ENCODE results near the gene PDE4DIP. TPM values are rescaled to one million over a fixed set of nuclear protein-coding genes. Genes with fewer than 3 reads are reported as not detected.
"Not testable (repeated sequence)": the region's sequence is repeated elsewhere in the genome, so short reads cannot be mapped to it uniquely, and the experiment has no call there.

Gene PDE4DIP
- total RNA-seq, 1 donor from 2014 or later = 26.8 TPM

- H3K27me3 Mint-ChIP-seq; DNase-seq (ENCODE audit: low spot score, unreplicated experiment); H3K4me1 Mint-ChIP-seq (ENCODE audit: low read depth); H3K27ac Mint-ChIP-seq; H3K36me3 Mint-ChIP-seq (ENCODE audit: insufficient read depth); H3K9me3 Mint-ChIP-seq (ENCODE audit: low read depth); H3K4me3 Mint-ChIP-seq (ENCODE audit: low read depth): not testable (repeated sequence)
These were observed 7.5 kb downstream of the PDE4DIP start for GRCh38 chr1:148851684-148852083.

- not testable (repeated sequence) for H3K9me3 Mint-ChIP-seq (ENCODE audit: low read depth); H3K36me3 Mint-ChIP-seq (ENCODE audit: insufficient read depth); H3K4me1 Mint-ChIP-seq (ENCODE audit: low read depth); H3K4me3 Mint-ChIP-seq (ENCODE audit: low read depth); H3K27me3 Mint-ChIP-seq; H3K27ac Mint-ChIP-seq; DNase-seq (ENCODE audit: low spot score, unreplicated experiment)
These were observed 9.1 kb downstream of the PDE4DIP start for GRCh38 chr1:148853363-148853762.

GRCh38 chr1:148854063-148854462 lies 9.8 kb downstream of the PDE4DIP start:
- H3K4me1 Mint-ChIP-seq (ENCODE audit: low read depth); H3K27ac Mint-ChIP-seq; H3K27me3 Mint-ChIP-seq; DNase-seq (ENCODE audit: low spot score, unreplicated experiment); H3K36me3 Mint-ChIP-seq (ENCODE audit: insufficient read depth); H3K4me3 Mint-ChIP-seq (ENCODE audit: low read depth); H3K9me3 Mint-ChIP-seq (ENCODE audit: low read depth): not testable (repeated sequence)

- not testable (repeated sequence) for H3K27ac Mint-ChIP-seq; H3K4me1 Mint-ChIP-seq (ENCODE audit: low read depth); H3K36me3 Mint-ChIP-seq (ENCODE audit: insufficient read depth); DNase-seq (ENCODE audit: low spot score, unreplicated experiment); H3K4me3 Mint-ChIP-seq (ENCODE audit: low read depth); H3K9me3 Mint-ChIP-seq (ENCODE audit: low read depth); H3K27me3 Mint-ChIP-seq
These were observed 11.1 kb downstream of the PDE4DIP start for GRCh38 chr1:148855367-148855766.

- H3K27me3 Mint-ChIP-seq; H3K36me3 Mint-ChIP-seq (ENCODE audit: insufficient read depth); H3K27ac Mint-ChIP-seq; H3K4me1 Mint-ChIP-seq (ENCODE audit: low read depth); H3K4me3 Mint-ChIP-seq (ENCODE audit: low read depth); DNase-seq (ENCODE audit: low spot score, unreplicated experiment); H3K9me3 Mint-ChIP-seq (ENCODE audit: low read depth): not testable (repeated sequence)
These were observed 15.8 kb downstream of the PDE4DIP start for GRCh38 chr1:148860049-148860448.

GRCh38 chr1:148860579-148861259 lies 16.5 kb downstream of the PDE4DIP start:
- not testable (repeated sequence) for H3K4me3 Mint-ChIP-seq (ENCODE audit: low read depth); H3K36me3 Mint-ChIP-seq (ENCODE audit: insufficient read depth); DNase-seq (ENCODE audit: low spot score, unreplicated experiment); H3K4me1 Mint-ChIP-seq (ENCODE audit: low read depth); H3K27me3 Mint-ChIP-seq; H3K27ac Mint-ChIP-seq; H3K9me3 Mint-ChIP-seq (ENCODE audit: low read depth)

- H3K36me3 Mint-ChIP-seq (ENCODE audit: insufficient read depth); DNase-seq (ENCODE audit: low spot score, unreplicated experiment); H3K27ac Mint-ChIP-seq; H3K9me3 Mint-ChIP-seq (ENCODE audit: low read depth); H3K27me3 Mint-ChIP-seq; H3K4me3 Mint-ChIP-seq (ENCODE audit: low read depth); H3K4me1 Mint-ChIP-seq (ENCODE audit: low read depth): not testable (repeated sequence)
These were observed 18.4 kb downstream of the PDE4DIP start for GRCh38 chr1:148862590-148862989.

GRCh38 chr1:148868924-148869633 lies 24.9 kb downstream of the PDE4DIP start:
- H3K36me3 Mint-ChIP-seq (ENCODE audit: insufficient read depth); H3K4me3 Mint-ChIP-seq (ENCODE audit: low read depth); H3K9me3 Mint-ChIP-seq (ENCODE audit: low read depth); H3K4me1 Mint-ChIP-seq (ENCODE audit: low read depth); DNase-seq (ENCODE audit: low spot score, unreplicated experiment); H3K27me3 Mint-ChIP-seq; H3K27ac Mint-ChIP-seq: not testable (repeated sequence)

- not testable (repeated sequence) for H3K4me1 Mint-ChIP-seq (ENCODE audit: low read depth); H3K27me3 Mint-ChIP-seq; H3K27ac Mint-ChIP-seq; H3K36me3 Mint-ChIP-seq (ENCODE audit: insufficient read depth); H3K9me3 Mint-ChIP-seq (ENCODE audit: low read depth); DNase-seq (ENCODE audit: low spot score, unreplicated experiment); H3K4me3 Mint-ChIP-seq (ENCODE audit: low read depth)
These were observed 25.4 kb downstream of the PDE4DIP start for GRCh38 chr1:148869634-148869961.

GRCh38 chr1:148874408-148875388 lies 30.5 kb downstream of the PDE4DIP start:
- not testable (repeated sequence) for H3K9me3 Mint-ChIP-seq (ENCODE audit: low read depth); H3K27me3 Mint-ChIP-seq; H3K4me3 Mint-ChIP-seq (ENCODE audit: low read depth); H3K4me1 Mint-ChIP-seq (ENCODE audit: low read depth); DNase-seq (ENCODE audit: low spot score, unreplicated experiment); H3K36me3 Mint-ChIP-seq (ENCODE audit: insufficient read depth); H3K27ac Mint-ChIP-seq

- not testable (repeated sequence) for H3K27me3 Mint-ChIP-seq; H3K36me3 Mint-ChIP-seq (ENCODE audit: insufficient read depth); H3K4me3 Mint-ChIP-seq (ENCODE audit: low read depth); H3K27ac Mint-ChIP-seq; H3K4me1 Mint-ChIP-seq (ENCODE audit: low read depth); H3K9me3 Mint-ChIP-seq (ENCODE audit: low read depth); DNase-seq (ENCODE audit: low spot score, unreplicated experiment)
These were observed 35.7 kb downstream of the PDE4DIP start for GRCh38 chr1:148879812-148880416.

- DNase-seq (ENCODE audit: low spot score, unreplicated experiment); H3K4me3 Mint-ChIP-seq (ENCODE audit: low read depth); H3K27me3 Mint-ChIP-seq; H3K4me1 Mint-ChIP-seq (ENCODE audit: low read depth); H3K36me3 Mint-ChIP-seq (ENCODE audit: insufficient read depth); H3K9me3 Mint-ChIP-seq (ENCODE audit: low read depth); H3K27ac Mint-ChIP-seq: not testable (repeated sequence)
These were observed 37.0 kb downstream of the PDE4DIP start for GRCh38 chr1:148881261-148881660.
